HepG2 (cell line): Measurements from ENCODE around the gene TTLL4. TPM values are rescaled to one million over a fixed set of nuclear protein-coding genes. Genes with fewer than 3 reads are reported as not detected.

Experiments used
- ATAC-seq: fragments of 200-7000 bp; cut with Tn5 transposase; 3 replicates; pipeline ENCODE4 v1.9.1; 2020; ENCODE audit warnings: mild to moderate bottlenecking, moderate library complexity
- BruUV-seq: library from RNA; stranded (reverse); fragments of 400-500 nt; replicated peaks from 2 replicates; lab custom pipeline; 2021; lab: Mats Ljungman, UMichigan
- CTCF ChIA-PET: fragments of 300-600 bp; formaldehyde crosslinking; extraction: SDS; loops from one replicate; lab custom pipeline; 2021; ENCODE audit warnings: low total read pairs, inconsistent platforms, low intra/inter-chr PET ratio; lab: Yijun Ruan, JAX
- POLR2A ChIA-PET: fragments of 350-600 bp; sonication (Branson Sonifier 250); formaldehyde crosslinking; loops from one replicate; lab custom pipeline; 2020; ENCODE audit warnings: antibody characterized with exemption, inconsistent platforms; lab: Yijun Ruan, JAX
- DNase-seq: peaks from one replicate; pipeline ENCODE4 v3.0.0-alpha.2; 2015; ENCODE audit warnings: low spot score
- FAIRE-seq: peaks from 3 replicates; lab custom pipeline; 2011; peaks lifted over from hg19 to GRCh38; lab: Jason Lieb, UNC
- H2AFZ ChIP-seq: one replicate; pipeline ENCODE4 v1.6.1; 2011; ENCODE audit warnings: low read length, inconsistent platforms
- H3K27ac ChIP-seq: fragments of 300-600 bp; 3 replicates; pipeline ENCODE4 v1.8.0; 2011; ENCODE audit warnings: mixed run types, mild to moderate bottlenecking, mixed read lengths, low read length, inconsistent platforms; ENCODE audit not compliant: insufficient read depth; ENCODE audit errors: extremely low read length
- H3K27me3 ChIP-seq, 2 experiments: fragments of 200-600 bp in 1 of 2; 2 replicates in 1 of 2; 3 replicates in 1 of 2; pipeline versions ENCODE4 v1.6.0 to v1.8.0; 2011; ENCODE audit warnings: low read length in 2 of 2, mild to moderate bottlenecking in 2 of 2, moderate library complexity in 2 of 2, inconsistent platforms in 1 of 2; ENCODE audit not compliant: insufficient read depth in 2 of 2, control insufficient read depth in 1 of 2
- H3K36me3 ChIP-seq, 2 experiments: fragments of 200-600 bp in 1 of 2; replicated peaks in 1 of 2; 2 replicates in 1 of 2; 3 replicates in 1 of 2; pipeline versions ENCODE4 v1.5.1 to v1.8.0; 2011; ENCODE audit warnings: low read length in 2 of 2, inconsistent platforms in 1 of 2; ENCODE audit not compliant: insufficient read depth in 2 of 2, control insufficient read depth in 1 of 2
- H3K4me1 ChIP-seq: 2 replicates; pipeline ENCODE4 v1.5.1; 2012; ENCODE audit warnings: low read length, inconsistent platforms; ENCODE audit not compliant: insufficient read depth
- H3K4me2 ChIP-seq: 2 replicates; pipeline ENCODE4 v1.6.0; 2011; ENCODE audit warnings: low read depth, low read length, inconsistent platforms
- H3K4me3 ChIP-seq, 3 experiments: fragments of 200-600 bp in 1 of 3; sonication (generic), shearing (Covaris generic) in 1 of 3; replicated peaks in 1 of 3; 2 replicates each; pipeline ENCODE4 v1.5.1; 2011 to 2016; ENCODE audit warnings: low read length in 3 of 3, inconsistent platforms in 2 of 3, low read depth in 2 of 3, mild to moderate bottlenecking in 2 of 3, control low read depth in 1 of 3, mixed read lengths in 1 of 3; ENCODE audit not compliant: insufficient read depth in 1 of 3
- H3K79me2 ChIP-seq: one replicate; pipeline ENCODE4 v1.6.1; 2011; ENCODE audit warnings: low read length, inconsistent platforms; ENCODE audit not compliant: insufficient read depth
- H3K9ac ChIP-seq: 2 replicates; pipeline ENCODE4 v1.6.0; 2011; ENCODE audit warnings: mild to moderate bottlenecking, low read depth, low read length, inconsistent platforms; ENCODE audit not compliant: insufficient read depth
- H3K9me3 ChIP-seq: 2 replicates; pipeline ENCODE4 v1.5.1; 2012; ENCODE audit warnings: mild to moderate bottlenecking, low read length
- H4K20me1 ChIP-seq: 2 replicates; pipeline ENCODE4 v1.6.0; 2011; ENCODE audit warnings: inconsistent platforms, mild to moderate bottlenecking, low read length, moderate library complexity; ENCODE audit not compliant: insufficient read depth
- CTCF ChIP-seq: sonication (generic); formaldehyde crosslinking; IDR thresholded peaks from 2 replicates; pipeline ENCODE4 v1.5.0; 2020; ENCODE audit warnings: mild to moderate bottlenecking, missing genetic modification reagents, moderate library complexity
- DMTF1 ChIP-seq: sonication (generic); formaldehyde crosslinking; IDR thresholded peaks from 2 replicates; pipeline ENCODE4 v1.4.0; 2020; ENCODE audit warnings: mild to moderate bottlenecking, missing genetic modification reagents
- HDAC2 ChIP-seq: sonication (generic); formaldehyde crosslinking; IDR thresholded peaks from 2 replicates; pipeline ENCODE4 v1.4.0; 2020; ENCODE audit warnings: missing genetic modification reagents
- IKZF1 ChIP-seq: fragments of 450-650 bp; IDR thresholded peaks from 2 replicates; pipeline ENCODE4 v1.7.1; 2016
- IKZF5 ChIP-seq: IDR thresholded peaks from 2 replicates; pipeline ENCODE4 v1.6.1; 2018; ENCODE audit warnings: missing genetic modification reagents, mild to moderate bottlenecking, missing compliant biosample characterization
- MIER2 ChIP-seq: IDR thresholded peaks from 2 replicates; pipeline ENCODE4 v1.6.1; 2016; ENCODE audit warnings: missing biosample characterization, missing genetic modification reagents
- REL ChIP-seq: sonication (generic); formaldehyde crosslinking; conservative IDR thresholded peaks from 2 replicates; pipeline ENCODE4 v1.8.0; 2022; ENCODE audit warnings: mild to moderate bottlenecking, missing genetic modification reagents, moderate library complexity
- SATB2 ChIP-seq: sonication (generic); formaldehyde crosslinking; IDR thresholded peaks from 2 replicates; pipeline ENCODE4 v1.5.0; 2020; ENCODE audit warnings: missing genetic modification reagents
- TEF ChIP-seq: sonication (generic); formaldehyde crosslinking; IDR thresholded peaks from 2 replicates; pipeline ENCODE4 v1.5.0; 2020; ENCODE audit warnings: missing genetic modification reagents
- TSC22D2 ChIP-seq: sonication (generic); formaldehyde crosslinking; IDR thresholded peaks from 2 replicates; pipeline ENCODE4 v1.5.1; 2020; ENCODE audit warnings: missing genetic modification reagents, mild to moderate bottlenecking, borderline replicate concordance
- YY1 ChIP-seq: IDR thresholded peaks from 2 replicates; pipeline ENCODE4 v1.6.1; 2011; ENCODE audit warnings: low read length, low read depth, moderate library complexity, mild to moderate bottlenecking; ENCODE audit not compliant: insufficient read depth, insufficient replicate concordance
- ZKSCAN1 ChIP-seq: fragments of 150-350 bp; IDR thresholded peaks from 2 replicates; pipeline ENCODE4 v1.6.1; 2014; ENCODE audit warnings: low read length
- ZNF225 ChIP-seq: sonication (generic); formaldehyde crosslinking; IDR thresholded peaks from 2 replicates; pipeline ENCODE4 v1.4.0; 2020; ENCODE audit warnings: mild to moderate bottlenecking, missing genetic modification reagents
- ZNF557 ChIP-seq: sonication (generic); formaldehyde crosslinking; IDR thresholded peaks from 2 replicates; pipeline ENCODE4 v1.4.0; 2020; ENCODE audit warnings: missing genetic modification reagents
- ZNF841 ChIP-seq: sonication (generic); formaldehyde crosslinking; IDR thresholded peaks from 2 replicates; pipeline ENCODE4 v1.8.1; 2023; ENCODE audit warnings: missing genetic modification reagents, borderline replicate concordance
- WGBS: methylation state at CpG from one replicate; pipeline ENCODE4 v1.1.6; 2017; ENCODE audit warnings: low lambda C conversion rate; 5-methylcytosine and 5-hydroxymethylcytosine counted together
- in situ Hi-C: cut with HindIII; loops from 2 replicates; pipeline ENCODE4 v1.10.0; 2017; ENCODE audit warnings: low pct_unique_long_range_greater_than_20kb; ENCODE audit not compliant: extremely low pct_ligation_motif_present
- intact Hi-C: fragments of 100-400 bp; cut with micrococcal nuclease; formaldehyde crosslinking; loops from one replicate; pipeline ENCODE4 v1.10.0; 2022; ENCODE audit not compliant: unreplicated experiment
- polyA plus RNA-seq, 8 experiments: library from polyadenylated mRNA; depleted of rRNA in 3 of 8; stranded (reverse) in 7 of 8; unstranded in 1 of 8; fragments of >200 nt; fragmentation: Illumina TruSeq in 4 of 8; extraction: Trizol in 4 of 8; gene quantifications; 2 replicates each; pipeline versions ENCODE4 v1.2.1 to v1.2.3, GENCODE V29; 2011 to 2016; ENCODE audit warnings: low read depth in 4 of 8, missing spikeins in 1 of 8, mixed read lengths in 1 of 8; ENCODE audit not compliant: insufficient read depth in 1 of 8
- total RNA-seq, 5 experiments: library from RNA; depleted of rRNA; stranded (reverse); fragments of >200 nt; fragmentation: Illumina TruSeq; extraction: Trizol; gene quantifications; 2 replicates each; pipeline ENCODE4 v1.2.3, GENCODE V29; 2016; ENCODE audit warnings: low read depth in 1 of 5

TTLL4 gene
- total and polyA plus RNA-seq, 2 of the 13 experiments (the other 11 are each of a cell fraction or from before 2014, with no cell fraction given), result 77.5 to 84.6 TPM

- H3K27ac ChIP-seq, result no peak overlapping the region
- no peak for FAIRE-seq
- no peaks in the 10 kb centered on the region for H3K4me1 ChIP-seq
- BruUV-seq, result no TSS peak
- ATAC-seq, result no peak
- H3K4me2 ChIP-seq, result no peak overlapping the region
- H4K20me1 ChIP-seq, result no peaks in the 10 kb centered on the region
- intact Hi-C loops, result no loop called here
- no peak overlapping the region for H2AFZ ChIP-seq
- WGBS, result 86% methylated on average over 4 of the region's 4 CpGs
- H3K27me3 ChIP-seq, result no peaks in the 10 kb centered on the region
- no peak overlapping the region for H3K9ac ChIP-seq
- no peak for TF ChIP-seq HDAC2
- TF ChIP-seq CTCF, result no peak
- no peak for TF ChIP-seq YY1
- TF ChIP-seq DMTF1 (CRISPR knock-in tag), result no peak
- TF ChIP-seq ZNF841 (CRISPR knock-in tag), result no peak
- TF ChIP-seq MIER2 (CRISPR knock-in tag), result no peak
- TF ChIP-seq REL (CRISPR knock-in tag), result no peak
- TF ChIP-seq ZNF557 (CRISPR knock-in tag), result no peak
- no peak for TF ChIP-seq IKZF5 (CRISPR knock-in tag)
- TF ChIP-seq TEF (CRISPR knock-in tag), result no peak
- TF ChIP-seq ZNF225, result no peak
- no peak for TF ChIP-seq SATB2 (CRISPR knock-in tag)
- TF ChIP-seq TSC22D2 (CRISPR knock-in tag), result no peak
- no peak for TF ChIP-seq IKZF1
- TF ChIP-seq ZKSCAN1, result no peak
- TF ChIP-seq, all 625 proteins: peak for 0
- in situ Hi-C loops, result no loop called here
- CTCF ChIA-PET, result no interaction called here
- POLR2A ChIA-PET, result no interaction called here
- Histone ChIP-seq H3K36me3 (peaks cover 16 to 26% of the 10 kb centered on the region in 2 experiments; a peak in 4 of 5 replicates), H3K79me2 (no peaks in the 10 kb centered on the region), H3K9me3 (no peaks in the 10 kb centered on the region), H3K4me3 (no peak overlapping the region)
- no peak for DNase-seq
Measured at GRCh38 chr2:218679119-218679518, 31.5 kb upstream of the TTLL4 start.
